ENCODE results near the gene SLC33A1. TPM values are rescaled to one million over a fixed set of nuclear protein-coding genes. Genes with fewer than 3 reads are reported as not detected.
A peak's percentile ranks its signal among the peaks of the same experiment; 100 is the strongest.

SLC33A1 gene
- total and polyA plus RNA-seq, 2 of the 13 experiments (the other 11 are each of a cell fraction or from before 2014, with no cell fraction given): 20.0 to 32.1 TPM

- TF ChIP-seq ZNF407 (CRISPR knock-in tag; IDR thresholded peaks at IDR 0.05; ENCODE audit: not compliant biosample characterization): peak; percentile 88
- TF ChIP-seq ZFP1 (CRISPR knock-in tag; IDR thresholded peaks at IDR 0.05): no peak
- TF ChIP-seq ARID5B (CRISPR knock-in tag; IDR thresholded peaks at IDR 0.05): peak; percentile 74
- no peak for TF ChIP-seq ZBTB1 (CRISPR knock-in tag; IDR thresholded peaks at IDR 0.05; ENCODE audit: borderline replicate concordance)
- peak; percentile 86; the same call in 1 of the 2 replicates for TF ChIP-seq ZNF160 (CRISPR knock-in tag; IDR thresholded peaks at IDR 0.05)
- no peak for TF ChIP-seq NFYB (CRISPR knock-in tag; IDR thresholded peaks at IDR 0.05)
- no peak; a peak in 1 of 4 replicates for TF ChIP-seq KLF16 (CRISPR knock-in tag; IDR thresholded peaks at IDR 0.05)
- no peak for TF ChIP-seq ZNF20 (CRISPR knock-in tag; IDR thresholded peaks at IDR 0.05)
- no peak for TF ChIP-seq ZNF792 (CRISPR knock-in tag; IDR thresholded peaks at IDR 0.05)
- no peak for TF ChIP-seq ZBTB20 (CRISPR knock-in tag; IDR thresholded peaks at IDR 0.05; ENCODE audit: borderline replicate concordance, low read depth)
- TF ChIP-seq SOX5 (CRISPR knock-in tag; IDR thresholded peaks at IDR 0.05; ENCODE audit: borderline replicate concordance): peak; percentile 22; the same call in 1 of the 2 replicates
- no peak for TF ChIP-seq ZBTB49 (CRISPR knock-in tag; IDR thresholded peaks at IDR 0.05; ENCODE audit: borderline replicate concordance)
- TF ChIP-seq BRD4 (CRISPR knock-in tag; IDR thresholded peaks at IDR 0.05): peak; percentile 96
- TF ChIP-seq WIZ (CRISPR knock-in tag; IDR thresholded peaks at IDR 0.05): no peak
- TF ChIP-seq ZNF563 (CRISPR knock-in tag; IDR thresholded peaks at IDR 0.05): peak; percentile 83
Measured at GRCh38 chr3:155805802-155806618, 48.2 kb downstream of the SLC33A1 start, which contains the start of gene C3orf33 (continued).
